ENCODE results near the gene CLEC18A.
"Not testable (repeated sequence)": the region's sequence is repeated elsewhere in the genome, so short reads cannot be mapped to it uniquely, and the experiment has no call there.

CLEC18A gene

DNA sequence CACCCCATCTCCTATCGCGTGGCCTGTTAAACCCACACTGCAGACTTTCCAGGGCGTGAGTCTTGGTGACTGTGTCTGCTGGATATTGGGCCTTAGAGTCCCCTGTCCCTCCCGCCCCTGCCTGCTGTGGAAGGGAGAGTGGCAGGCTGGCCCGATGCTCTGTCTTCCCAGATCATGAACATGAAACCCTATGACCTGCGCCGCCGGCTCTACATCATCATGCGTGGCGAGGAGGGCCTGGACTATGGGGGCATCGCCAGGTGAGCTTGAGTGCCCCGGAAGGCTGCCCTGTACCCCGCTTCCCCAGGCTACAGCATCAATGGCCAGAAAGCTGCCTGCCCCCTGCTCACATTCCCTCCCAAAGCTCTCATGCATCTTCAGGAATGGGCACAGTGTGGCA is 19.5 kb upstream of the CLEC18A start:
- DNase-seq: no peak

- no peak for DNase-seq
These were observed 18.9 kb upstream of the CLEC18A start for GRCh38 chr16:69932228-69932627.

DNA sequence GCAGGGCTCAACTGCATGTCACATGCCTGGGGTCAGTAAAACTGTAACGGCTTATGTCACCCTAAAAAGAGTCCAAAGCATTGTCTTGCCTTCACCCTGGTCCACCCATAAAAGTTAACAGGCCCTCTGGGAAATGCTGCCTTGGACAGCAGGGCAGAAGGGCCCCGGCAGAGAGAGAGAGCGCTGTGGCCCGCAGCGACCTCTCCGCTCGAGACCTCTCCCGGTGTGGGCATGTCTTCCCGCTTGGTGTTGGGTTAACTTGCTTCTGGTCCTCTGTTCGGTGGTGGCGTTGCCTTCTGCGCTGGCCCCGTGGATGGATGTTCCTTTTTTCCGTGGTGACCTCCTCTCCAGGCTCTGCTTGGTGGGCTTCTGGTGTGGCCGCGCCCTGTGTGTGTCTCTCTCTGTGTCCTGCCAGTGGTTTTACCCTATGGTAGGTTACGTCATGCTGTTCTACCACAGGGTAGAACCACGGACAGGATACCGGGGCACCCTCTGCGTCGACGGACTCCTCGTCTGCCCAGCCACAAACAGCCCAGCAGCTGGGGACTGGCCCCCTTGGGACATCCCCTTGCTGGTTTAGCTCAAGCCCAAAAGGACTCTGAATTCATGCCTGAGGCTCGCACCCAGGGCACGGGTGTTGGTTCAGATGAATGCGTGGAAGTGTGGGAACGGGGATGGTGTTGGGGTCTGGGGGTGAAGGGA is 18.3 kb upstream of the CLEC18A start:
- no peak for DNase-seq

DNA sequence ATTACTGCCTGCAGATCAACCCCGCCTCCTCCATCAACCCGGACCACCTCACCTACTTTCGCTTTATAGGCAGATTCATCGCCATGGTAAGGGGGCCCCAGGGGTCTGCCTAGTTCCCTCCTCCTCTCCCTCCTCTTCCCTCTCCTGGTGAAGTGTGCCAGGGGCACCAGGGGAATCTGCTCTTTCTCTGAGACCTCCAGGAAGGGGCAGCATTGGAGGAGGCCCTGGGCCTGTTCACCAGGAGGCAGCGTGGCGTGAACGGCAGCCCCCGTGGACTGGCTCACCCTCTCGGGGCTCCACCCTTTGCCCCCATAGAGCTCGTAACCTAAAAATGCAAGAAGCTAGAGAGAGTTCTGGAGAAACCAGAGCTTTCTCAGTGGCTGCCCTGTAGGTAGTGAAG is 17.1 kb upstream of the CLEC18A start:
- DNase-seq: no peak

GRCh38 chr16:69934751-69935150 is 16.4 kb upstream of the CLEC18A start:
- DNase-seq: no peak

DNA sequence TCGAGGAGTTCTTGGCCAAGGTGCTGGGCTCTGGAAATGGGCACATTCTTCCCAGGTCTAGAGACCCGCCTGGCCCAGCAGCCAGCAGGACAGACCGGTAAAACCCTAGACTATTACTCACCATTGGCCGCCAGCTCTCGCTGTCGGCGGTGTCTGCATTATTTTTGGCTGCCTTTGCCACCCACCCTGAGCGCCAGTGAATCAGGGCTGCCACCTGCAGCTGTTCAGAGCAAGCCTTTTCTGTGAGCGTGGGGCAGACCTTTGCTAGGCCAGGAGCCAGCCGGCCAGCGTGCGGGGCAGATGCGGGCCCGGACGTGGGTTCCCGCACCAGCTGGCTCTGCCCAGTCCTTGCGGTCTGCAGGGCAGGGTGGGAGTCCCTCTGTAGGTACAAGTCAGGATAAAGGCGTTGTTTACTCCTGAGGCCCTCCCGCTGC is 15.8 kb upstream of the CLEC18A start:
- DNase-seq: no peak

GRCh38 chr16:69935740-69936139 is 15.4 kb upstream of the CLEC18A start:
- no peak for DNase-seq

DNA sequence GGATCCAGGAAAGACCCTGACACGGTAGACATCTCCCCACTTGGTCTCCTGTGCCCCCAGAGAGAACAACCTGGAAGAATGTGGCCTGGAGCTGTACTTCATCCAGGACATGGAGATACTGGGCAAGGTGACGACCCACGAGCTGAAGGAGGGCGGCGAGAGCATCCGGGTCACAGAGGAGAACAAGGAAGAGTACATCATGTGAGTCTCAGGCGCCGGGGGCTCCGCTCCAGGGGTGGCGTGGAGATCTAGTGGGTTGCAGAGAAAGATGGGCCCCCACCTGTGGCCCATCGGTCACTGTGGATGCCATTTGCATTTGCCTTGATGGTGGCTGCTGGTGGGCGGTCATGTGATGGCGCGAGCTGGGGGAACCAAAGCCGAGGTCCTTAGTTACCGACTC is 14.9 kb upstream of the CLEC18A start:
- DNase-seq: no peak

DNA sequence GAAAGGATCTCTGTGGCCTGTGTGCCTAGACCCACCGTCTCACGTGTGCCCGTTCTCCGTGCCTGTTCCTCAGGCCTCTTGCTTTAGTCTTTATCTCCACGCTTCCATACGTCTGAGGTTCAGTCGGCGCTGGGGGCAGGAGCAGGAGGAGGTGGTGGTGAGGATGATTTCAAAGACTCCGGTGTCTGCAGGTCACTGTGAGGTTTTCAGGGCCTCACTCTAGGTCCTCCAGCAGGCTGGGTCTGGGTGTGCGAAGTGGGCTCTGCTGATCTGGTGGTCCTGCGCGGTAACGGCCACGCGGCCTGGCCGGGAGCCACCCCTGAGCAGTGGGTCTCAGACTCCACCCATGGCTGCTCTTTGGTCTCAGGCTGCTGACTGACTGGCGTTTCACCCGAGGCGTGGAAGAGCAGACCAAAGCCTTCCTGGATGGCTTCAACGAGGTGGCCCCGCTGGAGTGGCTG is 14.4 kb upstream of the CLEC18A start:
- no peak for DNase-seq

DNA sequence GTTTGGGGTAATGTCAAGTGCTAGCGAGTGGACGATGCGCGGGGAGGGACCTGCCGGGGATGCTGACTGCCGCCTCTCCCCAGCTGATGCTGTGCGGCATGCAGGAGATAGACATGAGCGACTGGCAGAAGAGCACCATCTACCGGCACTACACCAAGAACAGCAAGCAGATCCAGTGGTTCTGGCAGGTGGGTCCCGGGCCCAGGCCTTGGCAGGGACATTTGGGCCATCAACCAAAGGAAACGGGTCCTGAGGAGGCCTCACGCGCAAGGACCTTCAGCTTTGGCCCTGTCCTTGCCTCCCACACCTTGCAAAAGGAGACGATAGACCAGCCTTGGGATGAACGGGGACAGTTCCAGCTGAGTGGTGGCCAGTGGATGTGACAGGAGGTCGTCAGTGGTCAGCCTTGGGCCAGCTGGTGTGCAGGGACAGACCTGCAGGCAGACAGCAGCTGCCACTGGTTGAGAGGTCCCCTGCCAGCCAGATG is 13.6 kb upstream of the CLEC18A start:
- DNase-seq: no peak

DNA sequence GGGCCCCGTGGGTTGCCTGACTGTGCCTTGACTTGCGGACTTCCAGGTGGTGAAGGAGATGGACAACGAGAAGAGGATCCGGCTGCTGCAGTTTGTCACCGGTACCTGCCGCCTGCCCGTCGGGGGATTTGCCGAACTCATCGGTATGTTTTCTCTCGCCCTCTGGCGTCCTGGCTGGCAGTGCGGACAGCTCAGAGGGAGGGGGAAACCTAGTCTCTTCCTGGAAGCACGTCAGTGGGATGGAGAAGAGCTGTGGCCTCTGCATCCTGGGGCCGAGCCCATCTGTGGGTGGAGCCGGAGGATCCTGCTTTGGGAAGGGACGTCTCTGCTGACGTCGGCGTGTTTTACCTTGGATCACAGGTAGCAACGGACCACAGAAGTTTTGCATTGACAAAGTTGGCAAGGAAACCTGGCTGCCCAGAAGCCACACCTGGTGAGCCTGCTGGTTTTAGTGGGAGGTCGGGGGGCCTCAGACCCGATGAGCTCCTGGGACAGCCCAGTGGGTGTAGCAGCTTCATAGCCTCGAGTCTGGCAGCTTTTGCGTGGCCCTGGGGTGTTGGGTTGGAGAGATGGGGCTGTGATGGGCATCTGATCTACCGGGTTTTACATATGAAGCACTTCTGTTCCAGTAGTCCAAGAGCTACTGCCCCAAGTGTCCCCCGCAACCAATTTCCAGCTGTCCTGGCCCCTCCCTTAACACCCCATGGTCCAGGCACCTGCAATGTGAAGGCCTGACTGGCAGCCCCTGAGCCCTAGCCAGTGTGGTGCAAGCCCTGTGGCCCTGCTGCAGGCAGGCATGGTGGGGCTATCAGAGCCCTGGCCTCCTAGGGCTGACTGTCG is 11.9 kb upstream of the CLEC18A start:
- DNase-seq: no peak

DNA sequence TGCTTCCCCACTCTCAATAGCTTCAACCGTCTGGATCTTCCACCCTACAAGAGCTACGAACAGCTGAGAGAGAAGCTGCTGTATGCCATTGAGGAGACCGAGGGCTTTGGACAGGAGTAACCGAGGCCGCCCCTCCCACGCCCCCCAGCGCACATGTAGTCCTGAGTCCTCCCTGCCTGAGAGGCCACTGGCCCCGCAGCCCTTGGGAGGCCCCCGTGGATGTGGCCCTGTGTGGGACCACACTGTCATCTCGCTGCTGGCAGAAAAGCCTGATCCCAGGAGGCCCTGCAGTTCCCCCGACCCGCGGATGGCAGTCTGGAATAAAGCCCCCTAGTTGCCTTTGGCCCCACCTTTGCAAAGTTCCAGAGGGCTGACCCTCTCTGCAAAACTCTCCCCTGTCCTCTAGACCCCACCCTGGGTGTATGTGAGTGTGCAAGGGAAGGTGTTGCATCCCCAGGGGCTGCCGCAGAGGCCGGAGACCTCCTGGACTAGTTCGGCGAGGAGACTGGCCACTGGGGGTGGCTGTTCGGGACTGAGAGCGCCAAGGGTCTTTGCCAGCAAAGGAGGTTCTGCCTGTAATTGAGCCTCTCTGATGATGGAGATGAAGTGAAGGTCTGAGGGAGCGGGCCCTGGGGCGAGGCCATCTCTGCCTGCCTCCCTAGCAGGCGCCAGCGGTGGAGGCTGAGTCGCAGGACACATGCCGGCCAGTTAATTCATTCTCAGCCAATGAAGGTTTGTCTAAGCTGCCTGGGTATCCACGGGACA is 11.1 kb upstream of the CLEC18A start:
- DNase-seq: no peak

GRCh38 chr16:69940676-69941075 is 10.5 kb upstream of the CLEC18A start:
- no peak for DNase-seq

- DNase-seq: no peak
These were observed 9.7 kb upstream of the CLEC18A start for GRCh38 chr16:69941251-69942098.

DNA sequence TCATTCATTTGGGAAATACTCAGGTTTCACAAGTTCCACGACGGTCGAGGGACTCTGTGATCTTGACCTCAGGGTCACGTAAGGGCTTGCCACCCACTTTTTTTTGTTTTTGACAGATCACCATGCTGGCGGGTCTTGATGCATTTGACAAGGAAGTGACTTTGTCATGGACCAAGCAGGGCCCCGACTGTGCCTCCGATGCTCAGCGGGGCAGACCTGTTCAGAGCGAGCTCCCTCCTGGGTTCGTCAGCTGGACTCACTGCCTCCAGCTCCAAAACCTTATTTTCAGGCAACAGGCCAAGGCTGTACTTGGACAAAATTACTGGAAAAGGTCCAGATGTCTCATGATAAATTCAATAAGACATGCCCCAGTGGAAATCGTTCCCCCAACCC is 9.0 kb upstream of the CLEC18A start:
- no peak for DNase-seq

- no peak for DNase-seq
These were observed 8.4 kb upstream of the CLEC18A start for GRCh38 chr16:69942627-69943170.

GRCh38 chr16:69943241-69944036 is 7.7 kb upstream of the CLEC18A start:
- not testable (repeated sequence) for DNase-seq

- not testable (repeated sequence) for DNase-seq
These were observed 723 bp upstream of the CLEC18A start for GRCh38 chr16:69950411-69950810.

DNA sequence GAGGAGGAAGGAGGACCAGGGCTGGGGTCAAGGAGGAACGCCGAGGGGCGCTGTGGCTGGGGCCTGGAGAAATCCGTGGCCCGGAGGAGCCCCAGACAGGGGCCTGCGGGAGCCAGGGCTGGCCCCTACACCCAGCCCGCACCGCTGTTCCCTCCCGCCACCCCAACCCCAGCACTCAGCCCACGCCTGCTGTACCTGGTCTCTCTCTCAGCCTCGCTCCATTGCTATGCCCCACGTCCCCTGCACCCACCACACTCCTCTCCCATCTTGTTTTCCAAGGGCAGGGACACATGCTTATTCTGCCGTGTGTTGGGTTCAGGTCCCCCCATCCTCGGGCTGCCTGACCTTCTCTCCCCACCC is 518 bp downstream of the CLEC18A start:
- not testable (repeated sequence) for DNase-seq

DNA sequence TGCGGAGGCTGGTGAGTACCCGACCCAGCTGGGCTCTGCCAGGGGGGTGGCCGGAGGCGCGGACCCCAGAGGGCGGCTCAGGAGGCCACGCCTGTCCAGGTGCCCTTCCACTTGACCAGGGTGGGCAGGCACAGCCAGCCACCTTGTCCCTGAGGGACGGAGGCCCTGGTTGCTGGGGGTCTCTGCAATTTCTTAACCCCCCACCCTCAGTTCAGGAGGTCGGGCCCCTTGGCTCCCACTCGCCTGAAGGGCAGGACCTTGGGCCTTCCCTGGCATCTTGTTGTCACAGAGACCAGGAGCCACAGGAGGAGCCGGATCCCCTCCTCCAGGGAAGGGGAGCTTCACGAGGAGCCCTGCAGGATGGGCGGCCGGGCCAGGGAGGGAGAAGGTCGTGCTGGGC is 982 bp downstream of the CLEC18A start:
- not testable (repeated sequence) for DNase-seq
